Ovary (tissue), 3 donors: Measurements from ENCODE around the gene ZNF775.

Experiments used
- EP300 ChIP-seq: sonication (generic); formaldehyde crosslinking; IDR thresholded peaks from one replicate; pipeline ENCODE4 v1.6.1; 2017; ENCODE audit warnings: antibody characterized with exemption
- POLR2A ChIP-seq: fragments of 450-650 bp; IDR thresholded peaks from one replicate; pipeline ENCODE4 v1.6.1; 2017; ENCODE audit warnings: antibody characterized with exemption, mild to moderate bottlenecking, moderate library complexity
- TF ChIP-seq, protein P1 (sequence below), 3 donors: fragments of 450-650 bp in 2 of 3; fragments of 200-600 bp in 1 of 3; IDR thresholded peaks; one replicate each; pipeline versions ENCODE4 v1.5.1 to v1.8.0; 2016 to 2022; ENCODE audit warnings: antibody characterized with exemption in 3 of 3, mild to moderate bottlenecking in 1 of 3
- donor health status: DM: no; HTN: no; CAD: no.

DNA sequence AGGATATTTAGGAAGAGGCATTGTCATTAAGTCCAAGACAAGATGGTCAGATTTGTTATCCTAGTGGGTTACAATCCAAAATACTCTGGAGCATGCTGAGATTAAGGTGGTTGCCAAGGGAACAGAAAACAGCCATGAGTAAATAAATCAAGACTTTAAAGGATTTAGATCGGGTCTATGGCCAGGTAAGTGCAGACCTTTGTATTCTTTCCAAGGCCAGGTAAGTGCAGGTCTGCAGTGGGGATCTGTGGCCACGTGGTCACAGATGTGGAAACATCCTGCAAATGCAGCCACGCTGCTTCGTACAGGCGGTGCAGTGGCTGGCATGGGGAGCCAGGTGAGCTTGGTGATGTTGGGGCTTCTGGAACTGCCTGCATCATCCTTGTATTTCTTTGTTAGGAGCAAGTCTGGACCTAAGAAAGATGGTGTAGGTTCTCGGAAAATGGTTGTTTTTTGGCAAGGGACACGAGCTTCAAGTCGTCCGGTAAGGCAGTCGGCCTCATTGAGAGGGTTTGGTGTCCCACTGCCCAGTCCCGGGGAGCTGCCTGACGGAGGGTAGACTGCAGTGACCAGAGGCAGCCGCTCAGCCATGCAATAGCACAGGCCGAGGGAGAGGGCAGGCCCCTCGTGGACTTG, 21.8 kb downstream of the ZNF775 start:
- TF ChIP-seq, protein P1, sequence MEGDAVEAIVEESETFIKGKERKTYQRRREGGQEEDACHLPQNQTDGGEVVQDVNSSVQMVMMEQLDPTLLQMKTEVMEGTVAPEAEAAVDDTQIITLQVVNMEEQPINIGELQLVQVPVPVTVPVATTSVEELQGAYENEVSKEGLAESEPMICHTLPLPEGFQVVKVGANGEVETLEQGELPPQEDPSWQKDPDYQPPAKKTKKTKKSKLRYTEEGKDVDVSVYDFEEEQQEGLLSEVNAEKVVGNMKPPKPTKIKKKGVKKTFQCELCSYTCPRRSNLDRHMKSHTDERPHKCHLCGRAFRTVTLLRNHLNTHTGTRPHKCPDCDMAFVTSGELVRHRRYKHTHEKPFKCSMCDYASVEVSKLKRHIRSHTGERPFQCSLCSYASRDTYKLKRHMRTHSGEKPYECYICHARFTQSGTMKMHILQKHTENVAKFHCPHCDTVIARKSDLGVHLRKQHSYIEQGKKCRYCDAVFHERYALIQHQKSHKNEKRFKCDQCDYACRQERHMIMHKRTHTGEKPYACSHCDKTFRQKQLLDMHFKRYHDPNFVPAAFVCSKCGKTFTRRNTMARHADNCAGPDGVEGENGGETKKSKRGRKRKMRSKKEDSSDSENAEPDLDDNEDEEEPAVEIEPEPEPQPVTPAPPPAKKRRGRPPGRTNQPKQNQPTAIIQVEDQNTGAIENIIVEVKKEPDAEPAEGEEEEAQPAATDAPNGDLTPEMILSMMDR (IDR thresholded peaks at IDR 0.05) = no peak
- no peak for TF ChIP-seq POLR2A
- no peak for TF ChIP-seq EP300
